ENCODE results near the gene ZNF254. TPM values are rescaled to one million over a fixed set of nuclear protein-coding genes. Genes with fewer than 3 reads are reported as not detected.

The ZNF254 gene
- polyA plus RNA-seq, 1 donor from 2014 or later, result 49.1 TPM

GRCh38 chr19:24072720-24073119, 14.3 kb upstream of the ZNF254 start:
- Histone ChIP-seq H3K36me3 (ENCODE audit: insufficient read depth, low read length) (peaks cover 13% of the 10 kb centered on the region), H2AFZ (ENCODE audit: low read depth, low read length) (no peak overlapping the region), H3K79me2 (replicated peaks; ENCODE audit: insufficient read depth, low read length) (no peaks in the 10 kb centered on the region)

DNA sequence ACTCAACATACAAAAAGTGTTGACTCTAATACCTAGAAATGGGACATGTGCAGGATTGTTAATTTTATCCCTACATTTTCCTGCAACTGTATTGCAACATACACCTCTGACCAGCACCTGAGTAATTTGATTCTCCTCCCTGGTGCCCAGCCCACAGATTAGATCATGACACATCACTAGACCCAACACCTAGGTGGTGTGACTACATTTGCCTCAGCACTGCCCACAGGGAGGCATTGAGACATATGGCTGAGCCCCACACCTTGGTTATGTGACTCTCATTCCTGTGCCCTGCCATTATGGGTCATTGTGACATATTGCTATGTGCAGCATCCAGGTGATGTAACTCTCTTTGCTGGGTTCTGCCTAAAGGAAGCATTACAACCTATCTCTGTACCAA, 13.2 kb upstream of the ZNF254 start:
- Histone ChIP-seq H3K36me3 (ENCODE audit: insufficient read depth, low read length) (peaks cover 13% of the 10 kb centered on the region), H3K4me3 (ENCODE audit: low read length) (no peak overlapping the region), H2AFZ (ENCODE audit: low read depth, low read length) (no peak overlapping the region)
- TF ChIP-seq EZH2 (IDR thresholded peaks at IDR 0.05; ENCODE audit: borderline replicate concordance, insufficient read depth, low read length, poor library complexity, severe bottlenecking) (no peak), TAF1 (IDR thresholded peaks at IDR 0.05; ENCODE audit: low read depth) (no peak), MXI1 (conservative IDR thresholded peaks at IDR 0.05; ENCODE audit: poor library complexity, severe bottlenecking) (no peak), REST (IDR thresholded peaks at IDR 0.05; ENCODE audit: borderline replicate concordance) (no peak), POLR2AphosphoS5 (IDR thresholded peaks at IDR 0.05) (no peak), RAD21 (conservative IDR thresholded peaks at IDR 0.05) (no peak), CTCF (IDR thresholded peaks at IDR 0.05; ENCODE audit: poor library complexity, severe bottlenecking) (no peak)

More at GRCh38 chr19:24072720-24073119, 14.3 kb upstream of the ZNF254 start:
- no peak overlapping the region for H3K9ac ChIP-seq (ENCODE audit: low read length)
- no peak overlapping the region for H3K4me2 ChIP-seq (ENCODE audit: low read length)
- no peaks in the 10 kb centered on the region for H3F3A ChIP-seq (ENCODE audit: insufficient read depth, low read length, poor library complexity, severe bottlenecking)
- H3K4me3 ChIP-seq (ENCODE audit: low read length), result no peak overlapping the region
- no peaks in the 10 kb centered on the region for H3K9me3 ChIP-seq (ENCODE audit: low read length)
- H3K27me3 ChIP-seq (ENCODE audit: insufficient read depth, low read depth, low read length), result no peaks in the 10 kb centered on the region
- H3K9me2 ChIP-seq (ENCODE audit: insufficient read depth, low read length), result no peaks in the 10 kb centered on the region
- TF ChIP-seq EP300 (conservative IDR thresholded peaks at IDR 0.05; ENCODE audit: poor library complexity, severe bottlenecking) (no peak), EZH2 (IDR thresholded peaks at IDR 0.05; ENCODE audit: borderline replicate concordance, insufficient read depth, low read length, poor library complexity, severe bottlenecking) (no peak), POLR2AphosphoS5 (IDR thresholded peaks at IDR 0.05) (no peak), REST (IDR thresholded peaks at IDR 0.05; ENCODE audit: borderline replicate concordance) (no peak), RAD21 (conservative IDR thresholded peaks at IDR 0.05) (no peak), TAF1 (IDR thresholded peaks at IDR 0.05; ENCODE audit: low read depth) (no peak), MXI1 (conservative IDR thresholded peaks at IDR 0.05; ENCODE audit: poor library complexity, severe bottlenecking) (no peak), CTCF (IDR thresholded peaks at IDR 0.05; ENCODE audit: poor library complexity, severe bottlenecking) (no peak), SMC3 (conservative IDR thresholded peaks at IDR 0.05; ENCODE audit: poor library complexity) (no peak)
- H4K20me1 ChIP-seq (ENCODE audit: insufficient read depth), result no peaks in the 10 kb centered on the region
- H3K27ac ChIP-seq (ENCODE audit: low read length), result no peak overlapping the region

More for the DNA sequence above, 13.2 kb upstream of the ZNF254 start:
- Histone ChIP-seq H3K4me2 (ENCODE audit: low read length) (no peak overlapping the region), H4K20me1 (ENCODE audit: insufficient read depth) (no peaks in the 10 kb centered on the region), H3K27ac (ENCODE audit: low read length) (no peak overlapping the region), H3K27me3 (ENCODE audit: insufficient read depth, low read depth, low read length) (no peaks in the 10 kb centered on the region), H3F3A (ENCODE audit: insufficient read depth, low read length, poor library complexity, severe bottlenecking) (no peaks in the 10 kb centered on the region), H3K9ac (ENCODE audit: low read length) (no peak overlapping the region), H3K79me2 (replicated peaks; ENCODE audit: insufficient read depth, low read length) (no peaks in the 10 kb centered on the region), H3K9me2 (ENCODE audit: insufficient read depth, low read length) (no peaks in the 10 kb centered on the region), H3K9me3 (ENCODE audit: low read length) (no peaks in the 10 kb centered on the region)

Measured in neural cell (in vitro differentiated cells).